GM19463 (cell line): Measurements from ENCODE around the gene NUDT2.

Source experiments
- ATAC-seq: cut with Tn5 transposase; IDR thresholded peaks from one replicate; pipeline ENCODE4 v1.9.1; 2021; ENCODE audit warnings: mild to moderate bottlenecking, moderate library complexity; ENCODE audit not compliant: unreplicated experiment

NUDT2 gene

DNA sequence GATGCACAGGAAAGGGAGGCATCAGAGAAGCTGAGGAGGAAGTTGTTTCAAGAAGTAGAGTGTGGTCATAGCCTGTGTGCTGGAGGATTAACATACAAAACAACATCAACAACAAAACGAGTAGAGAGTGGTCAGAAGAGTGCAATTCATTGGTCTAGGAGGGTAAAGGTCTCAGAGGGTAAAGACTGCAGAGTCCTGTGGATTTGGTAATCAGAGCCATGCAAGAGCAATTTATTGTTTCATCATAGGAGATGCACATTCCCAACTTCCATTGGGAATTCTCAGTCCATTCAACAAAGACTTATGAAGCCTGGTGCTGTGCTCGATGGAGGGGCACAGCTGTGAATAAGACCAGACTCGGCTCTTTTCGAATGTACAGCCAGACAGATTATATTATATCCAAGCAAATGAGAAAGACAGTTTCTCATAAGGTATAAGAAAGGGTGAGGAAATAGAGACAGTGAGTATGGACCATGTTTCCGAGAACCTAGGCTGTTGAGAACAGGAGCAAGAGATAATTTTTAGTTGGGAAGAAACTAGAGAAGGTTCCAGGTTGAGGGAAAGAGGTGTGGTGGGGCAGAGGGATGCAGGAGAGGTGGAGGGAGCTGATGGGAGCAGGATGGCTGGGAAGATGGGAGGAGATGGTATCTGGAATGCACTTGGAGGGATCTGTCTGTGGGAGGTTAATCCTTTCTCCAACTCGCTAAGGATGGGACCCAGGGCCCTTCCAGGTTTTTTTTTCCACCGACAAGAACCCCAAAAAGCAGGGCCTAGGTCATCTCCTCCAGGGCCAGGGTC lies 55.2 kb downstream of the NUDT2 start:
- ATAC-seq = no peak

DNA sequence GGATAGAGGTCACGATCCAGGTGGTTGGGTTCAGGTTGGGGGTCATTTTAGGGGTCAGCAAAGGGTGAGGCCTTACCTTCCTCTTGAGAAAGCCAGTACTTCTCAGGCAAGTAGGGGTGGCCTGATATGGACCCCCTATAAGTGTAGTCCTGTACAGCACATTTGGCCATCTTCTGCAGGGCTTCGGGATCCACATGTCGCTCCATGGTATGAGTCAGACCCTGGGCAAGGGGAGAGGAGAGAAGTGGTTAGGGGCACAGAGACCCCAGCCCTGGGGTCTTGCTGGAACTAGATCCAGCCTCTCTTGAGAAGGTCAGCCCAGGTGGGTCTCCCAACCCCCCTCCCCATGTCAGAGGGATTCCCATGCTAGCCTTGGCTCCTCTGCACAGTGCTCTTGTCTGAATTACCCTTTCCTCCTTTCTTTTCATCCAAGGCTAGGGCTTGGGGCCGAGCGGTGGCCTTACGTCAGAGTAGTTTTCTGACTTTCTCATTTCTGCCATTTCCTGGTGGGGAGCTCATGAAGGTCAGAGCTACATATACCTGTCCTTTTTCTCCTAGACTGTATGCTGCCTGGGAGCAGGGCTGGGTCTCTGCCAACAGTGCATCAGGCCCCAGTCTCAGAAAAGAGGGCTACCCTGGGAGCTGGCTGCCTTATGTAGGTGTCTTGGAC lies 56.3 kb downstream of the NUDT2 start:
- no peak for ATAC-seq

DNA sequence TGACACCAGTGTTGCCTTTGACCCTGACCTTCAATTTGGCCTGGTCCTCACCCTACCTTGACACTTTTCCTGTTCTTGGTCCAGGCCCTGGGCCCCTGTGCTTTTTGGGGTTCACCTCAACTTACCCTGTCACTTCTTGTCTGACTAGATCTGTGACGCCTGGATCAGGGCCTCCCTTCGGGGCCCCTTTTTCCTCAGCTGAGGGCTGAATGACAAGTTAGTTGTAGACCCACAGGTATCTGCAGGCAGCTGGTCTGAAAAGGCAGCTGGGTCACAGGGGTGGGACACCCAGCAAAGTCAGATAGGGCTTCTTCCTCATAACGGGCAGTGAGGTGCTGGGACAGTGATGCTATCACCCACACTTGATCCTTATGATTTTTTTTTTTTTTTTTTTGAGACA lies 57.3 kb downstream of the NUDT2 start:
- ATAC-seq = no peak

DNA sequence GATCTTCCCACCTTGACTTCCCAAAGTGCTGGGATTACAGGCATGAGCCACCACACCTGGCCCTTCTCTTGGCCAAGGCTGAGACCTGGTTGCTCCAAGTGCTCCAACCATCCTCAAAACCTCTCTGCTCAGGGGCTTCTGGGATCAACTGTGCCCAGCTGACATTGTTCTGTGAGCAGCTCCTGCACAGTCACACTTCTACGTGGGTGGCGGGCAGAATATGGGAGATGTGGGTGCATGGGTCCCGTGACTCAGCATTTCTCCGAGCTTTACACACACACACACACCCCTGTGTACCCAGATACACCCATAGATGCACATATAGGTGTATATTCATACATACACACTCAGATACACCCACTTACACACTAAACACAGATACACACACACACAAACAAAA lies 57.9 kb downstream of the NUDT2 start:
- ATAC-seq = no peak

DNA sequence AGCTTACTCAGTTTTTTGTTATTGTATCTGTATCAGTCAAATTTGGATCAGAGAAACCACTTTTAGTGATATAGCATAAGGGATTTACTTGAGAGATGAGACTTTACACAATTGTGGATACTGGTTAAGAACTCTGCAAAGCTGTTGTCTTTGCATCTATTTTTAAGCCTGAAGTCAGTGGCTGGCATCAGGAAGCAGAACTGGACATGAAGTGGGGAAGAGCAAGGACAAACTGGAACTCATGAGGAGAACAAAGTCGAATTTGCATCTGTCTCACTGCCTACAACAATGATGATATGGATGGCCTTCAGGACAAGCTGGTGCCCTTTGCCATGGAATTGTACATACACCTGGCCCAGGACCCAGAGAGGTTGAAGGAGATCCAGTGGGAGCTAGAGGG lies 63.1 kb downstream of the NUDT2 start:
- no peak for ATAC-seq
